Cardiac septum (tissue), 1 donor: ENCODE results near the gene COL21A1. TPM values are rescaled to one million over a fixed set of nuclear protein-coding genes. Genes with fewer than 3 reads are reported as not detected.

Experiments used
- DNase-seq: peaks from one replicate; pipeline ENCODE4 v3.0.0-alpha.2; 2020; ENCODE audit warnings: low spot score
- intact Hi-C: fragments of 100-400 bp; cut with DNase I; formaldehyde crosslinking; loops from one replicate; pipeline ENCODE4 v1.14.0; 2022
- total RNA-seq: library from RNA; stranded (reverse); fragmentation: NEBNext Ultra II Directional; extraction: Animal tissue kit (Norgen Biotek cat#: 25700); gene quantifications from one replicate; pipeline ENCODE4 v1.2.1, GENCODE V29; 2021
- donor health status: DM: no; HTN: no; CAD: no.

The COL21A1 gene
- total RNA-seq, 1 donor from 2014 or later = 87.3 TPM

DNA sequence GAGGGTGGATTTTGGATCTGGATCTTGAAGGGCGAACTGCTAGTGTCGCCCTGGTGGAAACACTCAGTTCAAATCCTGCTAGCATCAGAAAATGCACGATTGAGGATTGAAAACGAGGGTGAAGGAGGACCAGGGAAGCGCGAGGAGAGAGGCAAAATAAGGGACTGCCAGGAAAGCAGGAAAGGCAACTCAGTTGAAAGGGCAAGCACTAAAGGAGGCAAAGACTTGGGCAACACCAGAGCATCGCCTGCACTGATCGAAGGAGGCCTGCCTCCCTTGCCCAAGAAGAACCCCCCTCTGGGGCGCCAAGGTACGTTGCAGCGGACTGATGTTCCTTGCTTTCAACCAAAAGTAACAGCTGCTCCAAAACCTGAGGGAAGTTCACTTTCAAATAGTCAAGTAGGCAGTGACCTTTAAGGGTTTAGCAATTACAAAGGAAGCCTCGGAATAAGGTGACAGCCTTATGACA is 308 bp upstream of the COL21A1 start:
- intact Hi-C loops = no loop called here
- DNase-seq = no peak

DNA sequence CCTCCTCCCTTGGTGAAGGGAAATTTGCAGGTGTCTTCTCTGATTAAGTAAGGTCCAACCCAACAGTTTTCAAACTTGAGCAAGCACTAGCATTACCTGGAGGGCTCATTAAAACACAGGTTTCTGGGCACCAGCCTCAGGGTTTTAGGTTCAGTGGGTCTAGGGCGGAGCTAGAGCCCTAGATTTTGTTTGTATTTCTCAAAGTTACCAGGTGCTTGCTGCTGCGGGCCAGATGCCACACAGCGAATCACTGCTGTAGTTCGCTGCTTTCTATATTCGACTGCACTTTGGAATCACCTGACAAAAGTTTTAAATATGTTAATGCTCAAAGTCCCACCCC is 869 bp downstream of the COL21A1 start:
- intact Hi-C loops = no loop called here

DNA sequence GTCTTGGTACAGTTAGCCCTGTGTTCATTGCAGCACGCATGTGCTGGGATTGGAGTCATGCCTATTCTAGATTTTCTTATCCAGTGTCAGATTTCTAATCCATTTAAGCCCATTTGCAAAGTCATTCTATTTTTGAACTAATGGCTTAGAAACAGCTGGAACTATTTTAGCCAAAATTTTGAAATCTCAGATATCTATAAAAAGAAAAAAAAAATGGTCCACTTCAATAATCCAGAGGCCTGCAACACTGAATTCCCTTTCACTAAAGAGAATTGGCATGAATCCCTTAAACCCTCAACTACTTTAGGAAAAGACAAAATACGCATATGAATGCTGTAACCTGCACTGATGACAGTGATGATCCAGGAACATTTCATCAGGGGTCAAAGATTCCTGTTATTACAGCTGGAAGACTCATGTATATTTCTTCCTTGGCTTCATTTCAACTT is 1.5 kb downstream of the COL21A1 start:
- intact Hi-C loops = no loop called here
- DNase-seq = no peak

More for the DNA sequence above, 869 bp downstream of the COL21A1 start:
- DNase-seq = no peak

DNA sequence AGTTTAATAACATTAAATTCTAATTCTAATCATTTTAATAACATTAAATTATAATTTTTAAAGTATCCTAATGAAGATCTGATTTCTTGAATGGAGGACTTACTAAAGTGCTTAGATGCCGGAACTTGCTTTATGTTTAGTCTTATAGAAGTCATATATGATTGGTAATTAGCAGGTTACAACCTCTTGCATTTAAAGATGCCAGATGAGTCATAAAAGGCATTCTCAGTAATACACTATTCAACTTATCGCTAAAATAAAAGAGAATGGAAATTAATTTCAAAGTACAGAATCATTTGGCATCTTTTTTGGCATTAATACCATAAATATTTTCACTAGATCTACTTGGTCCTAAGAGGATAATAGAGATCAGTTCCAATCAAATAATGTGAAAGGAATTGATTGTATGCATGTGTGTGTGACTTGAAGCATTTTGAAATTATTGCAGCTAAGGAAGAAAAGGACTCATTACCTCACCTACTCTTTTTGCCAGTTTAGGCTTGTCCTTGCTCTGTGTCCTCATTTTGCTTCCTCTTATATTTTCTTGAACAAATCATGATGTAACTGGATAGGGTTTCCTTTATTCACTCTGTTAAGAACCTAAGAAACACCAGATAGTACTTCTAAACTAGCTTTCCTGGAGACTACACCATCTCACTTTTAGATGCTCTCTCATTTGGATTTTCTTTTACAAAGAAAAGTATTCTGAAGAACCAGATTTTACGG is 2.7 kb downstream of the COL21A1 start:
- intact Hi-C loops = no loop called here

DNA sequence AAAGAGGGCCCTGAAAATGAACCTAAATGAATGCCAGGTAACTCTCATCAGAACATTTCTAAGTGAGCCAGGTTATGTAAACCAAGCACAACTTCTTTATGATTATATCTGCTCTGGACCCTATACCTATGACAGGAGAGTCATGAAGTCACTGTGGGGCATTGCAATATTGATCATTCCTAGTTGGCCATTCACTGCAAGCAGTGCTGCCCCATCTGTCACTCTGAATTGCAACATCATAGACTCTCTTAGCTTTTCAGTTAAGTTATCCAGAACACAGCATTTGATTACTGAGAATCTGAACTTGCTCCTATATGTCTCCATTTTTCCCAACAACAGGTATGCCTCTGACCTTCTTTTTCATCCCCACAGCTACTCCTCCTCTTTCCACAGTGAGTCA is 3.3 kb downstream of the COL21A1 start:
- no peak for DNase-seq
- intact Hi-C loops = no loop called here

More for the DNA sequence above, 2.7 kb downstream of the COL21A1 start:
- DNase-seq = no peak

DNA sequence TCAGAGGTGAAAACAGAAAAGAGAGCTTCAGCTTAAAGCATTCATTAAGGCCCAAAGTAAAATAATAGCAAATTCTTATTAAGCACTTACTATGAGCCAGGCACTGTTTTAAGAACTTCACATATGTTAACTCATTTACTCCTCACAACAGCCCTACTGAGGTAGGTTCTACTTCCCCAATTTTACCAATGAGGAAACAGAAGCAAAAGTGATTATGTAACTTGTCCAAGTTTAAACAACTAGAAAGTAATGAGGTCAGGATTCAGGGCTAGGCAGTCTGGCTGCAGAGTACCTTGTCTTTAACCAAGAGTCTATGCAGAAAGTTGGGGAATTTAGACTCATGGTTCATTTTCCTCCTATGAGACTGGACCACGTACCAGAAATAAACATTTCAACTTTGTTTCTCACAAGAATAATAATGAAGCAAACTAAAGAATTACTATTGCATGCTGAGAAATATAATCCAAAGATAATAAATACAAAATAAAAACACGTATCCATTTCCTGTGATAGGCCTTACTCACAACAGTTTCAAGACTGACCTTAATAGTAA is 3.8 kb downstream of the COL21A1 start:
- no peak for DNase-seq
- intact Hi-C loops = no loop called here

DNA sequence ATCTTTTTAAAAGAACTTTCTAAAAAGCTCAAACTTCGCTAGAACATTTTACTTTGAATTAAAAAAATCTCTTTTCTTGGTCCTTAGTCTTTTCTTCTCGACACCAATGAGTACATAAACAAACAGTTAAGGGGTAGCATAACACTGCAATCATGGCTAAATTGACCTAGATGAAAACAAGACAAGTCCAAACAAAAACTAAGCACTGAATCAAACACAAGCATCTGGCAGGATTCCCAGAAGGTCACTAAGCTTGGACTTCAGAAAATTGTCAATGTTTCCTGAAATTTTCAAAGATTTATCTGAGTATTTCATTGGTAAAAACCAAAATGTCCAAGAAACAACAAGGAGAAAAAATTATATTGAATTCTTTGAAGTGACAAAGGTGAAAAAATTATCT is 5.0 kb downstream of the COL21A1 start:
- DNase-seq = no peak
- intact Hi-C loops = no loop called here

DNA sequence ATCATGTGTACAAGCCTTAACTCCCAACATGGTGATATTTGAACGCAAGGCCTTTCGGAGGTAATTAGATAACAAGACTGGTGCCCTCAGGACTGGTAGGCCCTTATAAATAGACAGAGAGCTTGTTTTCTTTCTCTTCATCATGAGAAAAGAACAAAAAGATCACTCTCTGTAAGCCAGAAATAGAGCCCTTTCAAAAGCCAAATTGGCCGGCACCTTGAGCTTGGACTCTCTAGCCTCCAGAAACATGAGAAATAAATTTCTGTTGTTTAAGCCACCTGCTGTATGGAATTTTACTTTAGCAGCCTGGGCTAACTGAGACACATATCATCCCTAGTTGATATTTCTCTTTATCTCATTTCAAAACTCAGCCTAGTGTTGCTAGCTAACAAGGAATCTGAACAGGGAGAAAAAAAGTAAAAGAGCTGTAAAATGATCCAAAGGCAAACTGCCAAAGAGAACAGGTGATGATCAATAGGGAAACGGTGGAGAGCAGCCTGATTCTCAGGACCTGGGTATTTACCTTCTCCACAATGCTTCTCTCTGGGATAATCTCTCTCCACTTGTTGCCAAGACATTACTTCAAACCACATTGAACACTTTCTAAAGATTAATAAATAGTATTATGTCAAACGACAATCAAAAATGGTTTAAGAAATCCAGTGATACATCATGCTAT is 6.1 kb downstream of the COL21A1 start:
- DNase-seq = no peak
- intact Hi-C loops = no loop called here

DNA sequence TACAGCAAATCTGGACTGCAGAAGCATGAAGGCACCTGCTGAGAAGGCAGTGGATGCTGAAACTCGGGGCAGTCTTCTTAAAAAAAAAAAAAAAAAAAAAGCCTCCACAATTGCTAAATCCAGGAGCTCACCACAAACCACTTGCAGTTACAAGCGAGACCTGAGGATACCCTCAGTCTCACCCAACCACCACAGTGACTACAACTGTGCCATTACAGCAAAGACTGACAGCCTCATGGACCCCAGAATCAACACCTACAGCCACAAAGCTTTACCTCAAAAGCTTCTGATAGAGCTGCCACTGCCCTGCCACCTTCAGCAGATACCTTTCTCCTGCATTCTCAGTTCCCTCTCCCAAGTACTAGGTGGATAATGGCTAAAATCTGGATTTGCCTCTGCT is 9.0 kb downstream of the COL21A1 start:
- intact Hi-C loops = no loop called here
- DNase-seq = no peak

DNA sequence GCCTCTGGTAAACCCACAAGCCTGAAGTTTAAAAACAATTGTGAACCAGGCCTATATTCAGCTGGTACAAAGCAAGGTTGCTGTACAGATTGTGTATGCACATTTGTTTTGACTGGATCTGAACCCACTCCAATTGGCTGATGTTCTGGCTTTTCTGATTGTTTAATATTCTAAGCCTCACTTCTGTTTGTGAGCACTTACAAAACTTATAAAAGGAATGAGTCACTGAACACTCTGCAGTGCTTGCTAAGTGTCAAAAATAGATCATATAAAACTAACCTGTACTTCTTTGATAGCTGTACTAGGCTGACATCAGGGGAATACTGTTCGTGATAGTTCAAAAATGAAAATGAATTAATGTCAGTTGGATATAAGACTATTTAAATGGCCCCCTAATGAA is 12.1 kb downstream of the COL21A1 start:
- intact Hi-C loops = no loop called here
- no peak for DNase-seq

DNA sequence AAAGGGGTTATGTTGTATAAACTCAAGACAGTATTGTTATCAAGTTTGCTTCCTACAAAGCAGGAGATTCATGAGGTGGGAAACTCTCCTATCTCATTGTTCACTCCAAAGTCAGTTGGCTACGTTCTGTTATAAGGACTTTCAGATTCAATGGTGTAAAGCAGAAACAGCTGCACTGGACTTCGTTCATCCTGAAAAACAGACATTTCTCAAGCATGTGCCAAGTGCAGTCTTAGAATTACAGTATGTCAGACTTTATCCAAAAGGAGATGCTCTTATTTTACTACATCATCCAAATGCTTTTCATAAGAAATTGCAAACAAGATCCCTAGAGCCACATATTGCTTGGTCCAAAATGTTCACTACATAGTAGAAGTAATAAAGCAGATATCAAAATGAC is 14.9 kb downstream of the COL21A1 start:
- no peak for DNase-seq
- intact Hi-C loops = no loop called here

DNA sequence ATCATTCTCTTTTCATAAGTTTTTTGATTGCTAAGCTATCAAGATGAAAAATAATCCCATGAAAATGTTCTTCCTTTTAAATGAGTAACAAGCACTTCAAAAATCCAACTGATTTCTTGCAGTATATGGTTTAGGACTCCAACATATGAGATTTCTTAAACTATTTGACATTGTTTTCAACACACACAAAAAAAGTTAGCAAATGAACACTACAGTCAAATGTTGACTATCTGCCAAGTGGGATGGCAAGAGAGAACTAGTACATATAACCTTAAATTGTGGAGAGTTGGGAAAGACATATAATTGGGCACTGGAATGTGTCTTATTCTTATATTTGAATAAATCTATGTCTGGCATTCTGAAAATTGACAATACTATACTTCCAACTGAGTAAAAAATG is 15.6 kb downstream of the COL21A1 start:
- no peak for DNase-seq
- intact Hi-C loops = no loop called here

DNA sequence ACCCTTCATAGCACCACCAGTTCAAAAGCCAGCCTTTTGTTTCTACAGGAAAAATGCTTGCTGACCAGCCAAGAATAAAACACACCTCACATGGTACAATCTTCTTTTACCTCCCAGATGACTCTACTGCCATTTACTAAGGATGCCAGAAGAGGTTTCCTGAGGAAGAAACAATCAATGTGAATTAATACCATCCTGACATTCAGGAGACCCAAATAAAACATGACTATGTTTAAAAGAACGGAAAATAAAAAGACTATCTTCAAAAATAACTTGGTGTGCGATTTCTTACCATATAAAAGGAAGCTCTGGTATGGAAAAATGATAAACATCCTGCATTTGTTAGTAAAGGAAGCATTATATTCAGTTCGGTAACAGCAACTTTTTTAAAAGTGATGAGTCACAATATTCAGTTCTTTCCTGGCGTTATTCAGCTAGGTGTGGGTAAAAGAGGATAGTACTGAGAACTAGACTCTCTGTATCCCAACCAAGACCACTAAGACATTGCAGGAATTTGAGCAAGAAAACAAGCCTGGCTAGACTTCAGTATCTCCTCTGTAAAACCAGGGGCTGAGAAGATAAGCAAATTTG is 16.3 kb downstream of the COL21A1 start:
- DNase-seq = no peak
- intact Hi-C loops = no loop called here

DNA sequence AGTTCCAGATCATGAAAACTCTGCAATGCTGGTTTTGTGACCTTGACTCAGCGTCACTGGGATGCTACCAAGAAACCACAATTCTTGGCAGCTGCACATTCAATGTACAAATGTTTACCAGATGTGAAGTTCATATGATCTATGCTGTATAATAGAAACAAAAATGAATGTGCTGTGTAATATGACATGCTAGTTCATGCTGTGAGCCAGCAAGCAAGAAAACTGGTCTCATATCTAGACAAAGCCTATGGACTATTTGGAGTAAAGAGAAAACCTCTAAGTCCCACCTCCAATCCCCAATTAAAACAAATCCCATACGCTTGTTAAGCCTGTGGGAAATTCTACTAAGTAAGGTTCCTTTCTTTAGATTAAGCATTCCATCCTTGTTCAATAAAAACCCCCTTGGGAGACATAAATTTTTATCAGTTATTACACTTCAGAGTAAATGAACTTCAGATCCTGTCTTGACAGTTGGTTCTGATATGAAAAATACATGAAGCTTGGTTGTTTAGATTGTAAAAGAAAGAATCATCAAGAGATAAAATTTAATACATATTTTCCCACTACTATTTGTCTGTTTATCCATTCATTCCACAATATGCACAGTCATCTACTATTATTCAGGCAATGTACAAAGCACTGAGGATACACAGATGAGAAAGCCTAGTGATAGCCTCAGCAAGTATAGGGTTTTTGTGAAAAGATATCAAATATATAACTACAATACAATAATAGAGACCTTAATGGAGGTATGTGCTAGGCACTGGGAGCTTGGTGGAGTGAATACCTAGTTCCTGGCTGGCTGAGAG is 20.1 kb downstream of the COL21A1 start:
- DNase-seq = no peak
- intact Hi-C loops = no loop called here

DNA sequence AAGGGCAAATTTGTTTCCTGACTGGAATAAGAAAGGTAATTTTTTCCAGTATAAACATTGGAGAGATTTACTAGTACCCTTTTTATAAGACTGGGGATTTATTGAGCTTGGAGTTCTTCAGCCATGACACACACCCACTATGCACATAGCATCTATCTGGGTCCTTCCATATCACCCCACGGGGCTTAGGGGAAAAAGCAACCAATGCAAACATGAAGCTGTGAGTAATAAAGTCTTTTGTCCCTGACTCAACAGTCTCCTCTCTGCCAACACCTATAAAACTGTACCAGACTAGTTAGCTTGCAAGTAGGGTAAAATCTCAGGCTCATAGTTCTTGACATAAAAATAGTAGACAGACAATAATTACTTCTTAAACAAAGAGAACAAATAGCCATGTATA is 23.4 kb downstream of the COL21A1 start:
- no peak for DNase-seq
- intact Hi-C loops = no loop called here

DNA sequence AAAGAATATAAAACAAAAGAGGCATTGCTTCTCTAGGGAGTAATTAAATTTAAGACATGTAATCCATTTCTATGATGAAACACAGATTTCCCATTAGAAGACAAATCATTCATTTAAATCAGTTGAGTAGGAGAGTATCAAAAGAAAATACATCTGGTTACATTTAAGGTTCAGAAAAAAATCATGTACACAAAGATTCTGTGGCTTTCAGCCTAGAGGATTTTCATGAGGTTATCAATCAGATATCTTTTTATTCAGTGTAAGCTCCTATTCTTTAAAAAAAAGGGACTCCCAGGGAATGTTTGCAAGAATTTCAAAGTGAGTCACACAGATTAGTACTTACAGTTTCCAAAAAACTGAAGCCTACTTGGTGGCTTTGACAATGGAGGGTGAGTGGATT is 24.9 kb downstream of the COL21A1 start:
- no peak for DNase-seq
- intact Hi-C loops = no loop called here

DNA sequence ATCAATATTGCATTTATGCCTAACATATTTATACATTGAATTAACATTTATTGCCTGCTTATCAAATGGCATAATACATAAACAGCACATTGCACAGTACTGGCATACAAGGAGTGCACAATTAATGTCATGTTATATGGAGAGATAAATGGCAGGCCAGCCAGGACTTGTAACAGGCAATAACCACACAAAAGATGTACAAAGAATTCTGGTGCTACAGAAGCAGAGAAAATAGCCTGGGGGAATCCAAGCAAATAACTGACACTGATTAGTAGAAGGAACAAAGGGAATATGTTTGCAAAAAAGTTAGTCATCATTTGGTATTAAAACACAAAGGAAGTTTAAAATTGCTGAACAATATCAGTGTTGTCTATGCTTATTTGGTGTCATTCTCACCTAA is 27.3 kb downstream of the COL21A1 start:
- intact Hi-C loops = no loop called here
- DNase-seq = no peak

DNA sequence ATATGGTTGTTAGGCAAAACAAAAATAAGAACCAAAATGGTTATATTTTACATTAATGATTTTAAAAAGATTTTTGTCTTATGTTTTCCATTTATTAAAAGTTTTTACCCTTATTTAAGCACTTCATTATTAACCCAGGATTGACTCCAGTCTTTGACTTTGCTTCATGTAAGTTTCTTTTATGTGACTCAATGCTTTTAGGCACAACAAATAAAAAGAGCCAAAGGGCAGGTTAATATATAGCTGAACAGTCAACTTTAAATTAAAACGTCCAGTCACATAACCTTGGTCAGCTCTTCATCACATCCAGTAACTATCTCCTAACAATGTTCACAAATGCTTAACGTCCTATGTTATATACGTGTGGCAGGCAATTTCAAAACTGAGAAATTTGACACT is 32.7 kb downstream of the COL21A1 start:
- intact Hi-C loops = no loop called here
- no peak for DNase-seq

DNA sequence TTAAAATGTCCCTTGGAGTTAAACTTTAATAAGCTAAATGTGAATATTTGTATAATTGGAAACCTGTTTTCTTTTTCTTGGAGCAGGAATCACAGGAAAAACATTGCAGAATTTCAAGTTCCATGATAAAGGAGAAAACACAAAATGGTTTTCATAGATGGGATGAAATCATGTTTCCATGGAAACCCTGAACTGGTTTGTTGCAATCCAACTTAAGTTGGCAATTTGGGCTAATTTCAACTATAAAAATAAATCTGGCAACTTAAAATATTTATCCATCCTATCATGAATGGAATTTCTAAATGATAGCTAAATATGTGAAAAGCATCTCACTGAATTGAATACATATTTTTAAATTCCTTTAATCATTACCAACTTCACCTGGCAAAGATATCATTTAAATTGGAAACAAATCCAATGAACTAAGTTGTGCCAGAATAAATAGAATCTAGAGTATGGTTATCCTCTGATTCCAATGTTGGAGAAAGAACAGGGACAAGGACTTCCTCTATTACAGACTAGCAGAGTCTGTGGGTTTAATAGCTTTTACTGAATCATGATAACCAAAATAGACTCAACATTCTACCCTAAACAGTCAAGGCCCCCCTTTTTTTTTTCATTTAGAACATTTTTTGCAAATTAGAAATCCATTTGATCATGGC is 33.2 kb downstream of the COL21A1 start:
- intact Hi-C loops = no loop called here

More for the DNA sequence above, 33.2 kb downstream of the COL21A1 start:
- no peak for DNase-seq
